ENCODE data around the gene CACYBP.

DNA sequence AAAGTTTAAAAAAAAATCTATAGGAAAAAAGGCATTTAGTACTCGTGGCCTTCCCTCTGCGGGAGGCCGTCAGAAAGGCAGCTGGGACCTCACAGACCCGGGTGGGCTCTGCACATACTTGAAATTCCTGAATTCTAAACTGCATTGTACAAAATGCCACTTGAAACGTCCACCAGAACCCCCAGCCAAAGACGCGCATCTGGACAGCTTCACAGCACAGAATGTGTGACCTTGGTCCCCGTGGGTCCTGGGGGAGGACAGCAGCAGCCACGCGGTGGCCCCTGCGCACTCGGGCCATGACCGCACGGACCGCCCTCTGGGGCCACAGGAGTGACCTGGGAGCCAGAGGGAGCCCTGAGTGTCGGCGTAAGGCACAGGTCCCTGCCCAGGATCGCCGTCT is 44.1 kb downstream of the CACYBP start:
- TF ChIP-seq, protein P1, sequence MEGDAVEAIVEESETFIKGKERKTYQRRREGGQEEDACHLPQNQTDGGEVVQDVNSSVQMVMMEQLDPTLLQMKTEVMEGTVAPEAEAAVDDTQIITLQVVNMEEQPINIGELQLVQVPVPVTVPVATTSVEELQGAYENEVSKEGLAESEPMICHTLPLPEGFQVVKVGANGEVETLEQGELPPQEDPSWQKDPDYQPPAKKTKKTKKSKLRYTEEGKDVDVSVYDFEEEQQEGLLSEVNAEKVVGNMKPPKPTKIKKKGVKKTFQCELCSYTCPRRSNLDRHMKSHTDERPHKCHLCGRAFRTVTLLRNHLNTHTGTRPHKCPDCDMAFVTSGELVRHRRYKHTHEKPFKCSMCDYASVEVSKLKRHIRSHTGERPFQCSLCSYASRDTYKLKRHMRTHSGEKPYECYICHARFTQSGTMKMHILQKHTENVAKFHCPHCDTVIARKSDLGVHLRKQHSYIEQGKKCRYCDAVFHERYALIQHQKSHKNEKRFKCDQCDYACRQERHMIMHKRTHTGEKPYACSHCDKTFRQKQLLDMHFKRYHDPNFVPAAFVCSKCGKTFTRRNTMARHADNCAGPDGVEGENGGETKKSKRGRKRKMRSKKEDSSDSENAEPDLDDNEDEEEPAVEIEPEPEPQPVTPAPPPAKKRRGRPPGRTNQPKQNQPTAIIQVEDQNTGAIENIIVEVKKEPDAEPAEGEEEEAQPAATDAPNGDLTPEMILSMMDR (IDR thresholded peaks at IDR 0.05; ENCODE audit: low read length): no peak
- TF ChIP-seq EZH2phosphoT487 (IDR thresholded peaks at IDR 0.05; ENCODE audit: low read length): no peak
- TF ChIP-seq EZH2 (optimal IDR thresholded peaks at IDR 0.05; ENCODE audit: low read depth, low read length): no peak
